Gastroesophageal sphincter (tissue), 4 donors: ENCODE data around the gene IFT43. TPM values are rescaled to one million over a fixed set of nuclear protein-coding genes. Genes with fewer than 3 reads are reported as not detected.

Source experiments
- ATAC-seq: fragments of 150-250 bp; one replicate; pipeline ENCODE4 v1.9.1; 2016; ENCODE audit warnings: mild to moderate bottlenecking, moderate library complexity
- H3K27ac ChIP-seq, 4 donors: fragments of 200-600 bp; sonication (generic) in 3 of 4; 1 replicate in 3 of 4; 2 replicates in 1 of 4; pipeline ENCODE4 v1.5.1; 2016 to 2019
- H3K27me3 ChIP-seq: fragments of 200-600 bp; sonication (generic); one replicate; pipeline ENCODE4 v1.5.1; 2019
- H3K36me3 ChIP-seq, 2 donors: fragments of 200-600 bp; sonication (generic); one replicate each; pipeline ENCODE4 v1.5.1; 2019; ENCODE audit warnings: control low read depth in 1 of 2
- H3K4me1 ChIP-seq, 3 donors: fragments of 200-600 bp; sonication (generic); 1 replicate in 2 of 3; 2 replicates in 1 of 3; pipeline ENCODE4 v1.5.1; 2016 to 2019; ENCODE audit warnings: control low read depth in 2 of 3
- H3K4me3 ChIP-seq, 2 donors: fragments of 200-600 bp; sonication (generic); one replicate each; pipeline ENCODE4 v1.5.1; 2019; ENCODE audit warnings: mild to moderate bottlenecking in 1 of 2, moderate library complexity in 1 of 2
- H3K9me3 ChIP-seq, 3 donors: fragments of 200-600 bp; sonication (generic); one replicate each; pipeline ENCODE4 v1.5.1; 2017 to 2019; ENCODE audit warnings: control low read depth in 2 of 3
- EP300 ChIP-seq: sonication (generic); formaldehyde crosslinking; IDR thresholded peaks from one replicate; pipeline ENCODE4 v1.6.1; 2017; ENCODE audit warnings: antibody characterized with exemption, mild to moderate bottlenecking
- POLR2A ChIP-seq, 2 donors: fragments of 450-650 bp; IDR thresholded peaks; one replicate each; pipeline ENCODE4 v1.6.1; 2017; ENCODE audit warnings: antibody characterized with exemption in 2 of 2, mild to moderate bottlenecking in 2 of 2, moderate library complexity in 1 of 2
- POLR2AphosphoS5 ChIP-seq: sonication (generic); formaldehyde crosslinking; IDR thresholded peaks from one replicate; pipeline ENCODE4 v1.6.1; 2017; ENCODE audit warnings: antibody characterized with exemption
- WGBS, 2 donors: methylation state at CpG; one replicate each; pipeline ENCODE4 v1.1.5; 2018; ENCODE audit warnings: low coverage in 1 of 2; 5-methylcytosine and 5-hydroxymethylcytosine counted together
- total RNA-seq, 4 donors: library from RNA; depleted of rRNA; stranded (reverse); fragments of >200 nt; gene quantifications; one replicate each; pipeline ENCODE4 v1.1.0, GENCODE V29; 2016
- TF ChIP-seq, protein P1 (sequence below), 4 experiments: fragments of 200-600 bp in 2 of 4; fragments of 450-650 bp in 2 of 4; sonication (generic) in 1 of 4; IDR thresholded peaks; one replicate each; pipeline ENCODE4 v1.5.1; 2017 to 2019; ENCODE audit warnings: antibody characterized with exemption in 4 of 4, mild to moderate bottlenecking in 2 of 4, moderate library complexity in 2 of 4

The IFT43 gene
- total RNA-seq, 4 donors from 2014 or later = 39.7 to 51.6 (median 43.6) TPM

DNA sequence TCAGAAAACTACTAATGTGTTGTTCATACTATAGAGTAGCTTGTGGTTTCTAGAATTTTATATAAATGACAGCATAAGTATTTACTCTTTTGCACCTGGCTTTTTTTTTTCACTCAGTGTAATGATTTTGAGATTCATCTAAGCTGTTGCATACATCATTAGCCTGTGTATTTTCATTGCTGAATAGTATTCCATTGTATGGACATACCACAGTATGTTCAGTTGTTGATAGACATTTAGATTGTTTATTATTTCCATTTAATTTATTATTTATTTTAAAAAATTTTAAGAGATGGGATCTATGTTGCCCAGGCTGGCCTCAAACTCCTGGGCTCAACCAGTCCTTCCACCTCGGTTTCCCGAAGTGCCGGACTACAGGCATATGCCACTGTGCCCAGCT, 80.0 kb downstream of the IFT43 start:
- TF ChIP-seq, protein P1, sequence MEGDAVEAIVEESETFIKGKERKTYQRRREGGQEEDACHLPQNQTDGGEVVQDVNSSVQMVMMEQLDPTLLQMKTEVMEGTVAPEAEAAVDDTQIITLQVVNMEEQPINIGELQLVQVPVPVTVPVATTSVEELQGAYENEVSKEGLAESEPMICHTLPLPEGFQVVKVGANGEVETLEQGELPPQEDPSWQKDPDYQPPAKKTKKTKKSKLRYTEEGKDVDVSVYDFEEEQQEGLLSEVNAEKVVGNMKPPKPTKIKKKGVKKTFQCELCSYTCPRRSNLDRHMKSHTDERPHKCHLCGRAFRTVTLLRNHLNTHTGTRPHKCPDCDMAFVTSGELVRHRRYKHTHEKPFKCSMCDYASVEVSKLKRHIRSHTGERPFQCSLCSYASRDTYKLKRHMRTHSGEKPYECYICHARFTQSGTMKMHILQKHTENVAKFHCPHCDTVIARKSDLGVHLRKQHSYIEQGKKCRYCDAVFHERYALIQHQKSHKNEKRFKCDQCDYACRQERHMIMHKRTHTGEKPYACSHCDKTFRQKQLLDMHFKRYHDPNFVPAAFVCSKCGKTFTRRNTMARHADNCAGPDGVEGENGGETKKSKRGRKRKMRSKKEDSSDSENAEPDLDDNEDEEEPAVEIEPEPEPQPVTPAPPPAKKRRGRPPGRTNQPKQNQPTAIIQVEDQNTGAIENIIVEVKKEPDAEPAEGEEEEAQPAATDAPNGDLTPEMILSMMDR (IDR thresholded peaks at IDR 0.05) = no peak
- no peak for TF ChIP-seq POLR2AphosphoS5
- no peak for TF ChIP-seq EP300
- no peak for TF ChIP-seq POLR2A (IDR thresholded peaks at IDR 0.05)
- 93 to 100% methylated on average over 3 of the region's 3 CpGs for WGBS, 2 donors
- ATAC-seq = no peak
- Histone ChIP-seq H3K4me3 (no peak overlapping the region), H3K27me3 (no peaks in the 10 kb centered on the region), H3K36me3 (peaks cover 0 to 80% of the 10 kb centered on the region in 2 donors), H3K9me3 (peaks cover 0 to 8% (median 0%) of the 10 kb centered on the region in 3 donors), H3K4me1 (no peaks in the 10 kb centered on the region), H3K27ac (no peak overlapping the region)

DNA sequence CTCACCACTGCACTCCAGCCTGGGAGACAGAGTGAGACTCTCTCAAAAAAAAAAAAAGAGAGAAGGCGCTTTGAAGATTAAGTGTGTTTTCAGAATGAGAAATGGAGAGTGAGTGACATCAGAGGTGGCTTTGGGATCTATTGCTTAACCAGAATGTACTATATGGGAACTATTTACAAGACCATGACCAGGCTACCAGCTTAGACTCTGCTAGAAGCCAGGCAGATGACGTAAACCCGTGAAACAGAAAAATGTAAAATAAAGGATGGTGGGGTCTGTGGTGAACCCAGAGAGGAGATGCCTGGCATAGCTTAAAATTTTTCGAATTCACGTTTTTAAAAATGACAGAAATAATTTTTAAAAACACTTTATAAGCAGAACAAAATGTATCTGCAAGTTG, 82.0 kb downstream of the IFT43 start:
- Histone ChIP-seq H3K36me3 (peaks cover 0 to 88% of the 10 kb centered on the region in 2 donors), H3K27ac (no peak overlapping the region), H3K4me3 (no peak overlapping the region), H3K4me1 (no peaks in the 10 kb centered on the region), H3K9me3 (peaks cover 0 to 8% (median 0%) of the 10 kb centered on the region in 3 donors), H3K27me3 (no peaks in the 10 kb centered on the region)
- 83 to 93% methylated on average over 2 to 5 of the region's 5 CpGs for WGBS, 2 donors
- ATAC-seq = no peak
- TF ChIP-seq EP300 (no peak), POLR2AphosphoS5 (no peak), POLR2A (IDR thresholded peaks at IDR 0.05) (no peak)
- TF ChIP-seq, protein P1 (IDR thresholded peaks at IDR 0.05) = no peak

DNA sequence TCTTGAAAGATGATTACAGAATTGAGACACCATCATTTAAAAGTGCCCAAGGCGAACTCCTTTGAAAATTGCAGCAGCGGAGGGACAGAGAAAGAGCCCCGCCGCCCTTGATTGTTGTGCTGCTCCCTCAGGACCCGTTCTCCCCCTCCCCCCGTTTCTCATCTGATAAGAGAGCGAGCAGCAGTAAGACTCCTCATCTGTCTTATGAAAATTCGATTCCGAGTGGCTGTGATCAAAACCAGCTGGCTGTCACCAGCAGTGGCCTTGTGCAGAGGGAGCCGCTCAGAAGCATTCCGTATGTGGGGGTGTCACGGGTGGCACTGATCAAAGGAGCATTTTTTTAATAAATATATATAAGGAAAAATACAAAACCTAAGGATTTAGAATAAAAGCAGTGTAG, 88.2 kb downstream of the IFT43 start:
- no peak for ATAC-seq
- Histone ChIP-seq H3K9me3 (no peaks in the 10 kb centered on the region), H3K36me3 (peaks cover 0 to 71% of the 10 kb centered on the region in 2 donors), H3K27me3 (no peaks in the 10 kb centered on the region), H3K27ac (no peak overlapping the region), H3K4me3 (no peak overlapping the region), H3K4me1 (no peaks in the 10 kb centered on the region)
- no peak for TF ChIP-seq EP300
- WGBS, 2 donors = 68 to 71% methylated on average over 8 of the region's 12 CpGs

DNA sequence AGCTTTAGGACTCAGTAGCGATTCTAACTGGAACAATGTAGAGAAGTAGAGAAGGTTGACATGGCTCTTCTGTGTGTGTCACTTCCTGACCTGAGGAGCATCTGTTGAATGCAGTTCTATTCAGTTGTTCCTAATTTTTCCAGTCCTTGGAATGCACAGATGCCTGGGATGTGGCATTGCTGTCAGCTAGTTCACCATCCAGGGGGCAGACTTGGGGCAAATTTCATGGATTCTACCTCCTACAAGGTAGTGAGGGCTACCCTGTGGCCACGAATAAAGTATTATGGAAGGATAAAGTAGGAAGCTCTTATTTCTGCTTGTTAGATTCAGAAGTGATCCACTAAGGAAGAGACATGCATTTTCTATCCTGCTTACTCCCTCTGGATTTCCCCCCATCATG, 91.8 kb downstream of the IFT43 start:
- Histone ChIP-seq H3K4me1 (no peaks in the 10 kb centered on the region), H3K4me3 (no peak overlapping the region), H3K36me3 (peaks cover 0 to 64% of the 10 kb centered on the region in 2 donors), H3K27me3 (no peaks in the 10 kb centered on the region), H3K27ac (no peak overlapping the region), H3K9me3 (no peaks in the 10 kb centered on the region)
- WGBS, 2 donors = 50 to 62% methylated on average over 1 to 2 of the region's 2 CpGs
- no peak for ATAC-seq
- TF ChIP-seq POLR2A (IDR thresholded peaks at IDR 0.05) (no peak), POLR2AphosphoS5 (no peak), EP300 (no peak)
- TF ChIP-seq, protein P1 (IDR thresholded peaks at IDR 0.05) = no peak

DNA sequence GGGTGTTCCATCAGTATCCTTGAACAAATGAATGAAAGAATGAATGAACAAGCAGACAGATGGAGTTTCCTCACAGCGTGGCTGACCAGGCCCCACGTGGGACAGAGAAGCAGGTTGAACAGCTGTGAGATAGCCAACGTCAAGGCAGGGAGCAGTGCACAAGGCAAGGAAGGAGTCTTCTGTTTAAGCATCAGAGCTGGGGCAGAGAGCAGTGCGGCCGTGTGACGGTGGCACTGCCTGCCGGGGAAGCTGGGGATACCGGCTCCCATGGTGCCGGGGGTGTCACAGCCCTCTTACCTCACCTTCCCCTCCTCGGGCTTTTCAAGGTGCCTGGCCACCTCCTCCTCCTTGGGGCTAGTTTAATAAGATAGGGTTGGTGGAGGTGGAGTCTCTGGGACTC, 92.9 kb downstream of the IFT43 start:
- ATAC-seq = no peak
- 87 to 100% methylated on average over 2 to 5 of the region's 10 CpGs for WGBS, 2 donors
- Histone ChIP-seq H3K4me1 (no peaks in the 10 kb centered on the region), H3K4me3 (no peak overlapping the region), H3K36me3 (peaks cover 0 to 74% of the 10 kb centered on the region in 2 donors), H3K27me3 (no peaks in the 10 kb centered on the region), H3K27ac (no peak overlapping the region), H3K9me3 (no peaks in the 10 kb centered on the region)
- TF ChIP-seq POLR2A (IDR thresholded peaks at IDR 0.05) (no peak), EP300 (no peak), POLR2AphosphoS5 (no peak)
- TF ChIP-seq, protein P1 (IDR thresholded peaks at IDR 0.05) = no peak
